Measurements from ENCODE around the gene CFDP1. TPM values are rescaled to one million over a fixed set of nuclear protein-coding genes. Genes with fewer than 3 reads are reported as not detected.

CFDP1 gene
- total RNA-seq, 1 donor from 2014 or later: 35.4 TPM

DNA sequence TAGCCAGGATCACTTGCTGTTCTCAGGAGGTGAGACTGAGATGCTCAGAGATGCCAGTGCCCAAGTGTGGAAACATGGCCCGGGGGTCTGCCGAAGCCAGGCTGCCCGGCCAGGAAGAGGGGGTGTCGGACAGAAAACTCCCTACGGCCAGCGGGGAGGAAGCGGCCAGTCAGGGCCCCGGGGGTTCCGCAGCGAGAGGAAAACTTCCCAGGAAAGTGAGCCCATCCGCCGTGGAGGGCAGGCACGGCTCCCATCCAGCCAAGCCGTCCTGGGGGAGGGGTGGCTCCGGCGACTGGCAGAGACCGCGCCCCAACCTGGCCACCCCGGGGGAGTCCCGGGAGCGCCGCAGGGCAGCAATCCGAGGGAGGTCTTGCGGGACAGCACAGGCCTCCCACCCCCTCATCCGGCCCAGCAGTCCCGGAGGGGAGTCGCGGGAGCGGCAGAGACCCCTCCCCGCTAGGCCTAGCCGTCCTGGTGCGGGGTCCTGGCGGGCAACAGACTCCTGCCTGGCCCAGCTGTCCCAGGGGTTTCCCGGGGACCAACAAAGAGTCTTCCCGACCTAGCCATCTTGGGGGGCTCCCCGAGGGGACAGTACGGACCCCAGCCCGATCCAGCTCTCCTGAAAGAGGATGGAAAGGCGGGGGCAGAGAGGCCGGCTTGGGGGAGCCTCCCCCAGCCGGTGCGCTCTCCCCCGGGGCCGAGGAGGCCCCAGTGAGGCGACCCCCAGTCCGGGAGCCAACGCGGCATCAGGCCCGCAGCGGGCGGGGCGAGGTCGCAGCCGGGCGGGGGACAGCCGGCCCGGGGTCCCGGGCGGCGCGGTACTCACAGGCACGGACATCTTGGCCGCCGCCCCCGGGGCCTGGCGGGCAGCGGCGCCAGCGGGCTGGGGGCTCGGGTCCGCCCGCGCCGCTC is 168.0 kb downstream of the CFDP1 start:
- Mint-ChIP-seq H3K27ac (no peak overlapping the region), H3K4me3 (no peak overlapping the region), H3K4me1 (ENCODE audit: low read depth) (no peaks in the 10 kb centered on the region), H3K36me3 (ENCODE audit: low read depth) (no peaks in the 10 kb centered on the region), H3K27me3 (ENCODE audit: insufficient read depth) (peaks cover 34% of the 10 kb centered on the region), H3K9me3 (no peaks in the 10 kb centered on the region)
- intact Hi-C loops (cut with micrococcal nuclease): no loop called here
- no peak for DNase-seq (ENCODE audit: low spot score)

DNA sequence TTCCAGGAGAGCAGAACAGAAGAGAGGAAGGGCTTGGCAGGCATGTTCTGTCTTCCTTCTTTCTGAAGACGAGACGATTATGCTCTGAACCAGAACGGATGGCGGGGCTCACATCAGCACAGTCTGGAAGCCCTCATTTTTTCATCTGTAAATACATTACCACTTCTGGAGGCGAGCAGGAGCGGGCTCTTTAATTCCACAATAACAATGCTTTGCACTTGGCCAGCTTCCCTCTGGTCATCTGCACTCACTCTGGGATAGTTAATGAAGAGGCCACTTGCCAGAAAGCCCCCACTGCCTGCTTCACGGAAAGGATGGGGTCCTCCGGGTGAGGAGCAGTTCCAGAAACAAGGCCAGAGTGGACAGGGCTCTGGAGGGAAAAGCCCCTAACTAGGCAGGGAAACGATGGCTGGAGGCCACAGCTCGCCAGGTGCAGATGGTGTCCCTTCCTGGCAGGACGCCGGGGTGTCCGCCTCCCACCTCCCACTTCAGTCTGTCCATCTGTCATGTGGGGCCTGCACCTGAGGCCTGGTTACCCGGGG is 168.8 kb downstream of the CFDP1 start:
- intact Hi-C loops (cut with micrococcal nuclease): no loop called here
- Mint-ChIP-seq H3K4me1 (ENCODE audit: low read depth) (no peaks in the 10 kb centered on the region), H3K9me3 (no peaks in the 10 kb centered on the region), H3K4me3 (peak overlapping the region; percentile 1), H3K27me3 (ENCODE audit: insufficient read depth) (peaks cover 36% of the 10 kb centered on the region), H3K36me3 (ENCODE audit: low read depth) (no peaks in the 10 kb centered on the region), H3K27ac (no peak overlapping the region)
- no peak for DNase-seq (ENCODE audit: low spot score)

DNA sequence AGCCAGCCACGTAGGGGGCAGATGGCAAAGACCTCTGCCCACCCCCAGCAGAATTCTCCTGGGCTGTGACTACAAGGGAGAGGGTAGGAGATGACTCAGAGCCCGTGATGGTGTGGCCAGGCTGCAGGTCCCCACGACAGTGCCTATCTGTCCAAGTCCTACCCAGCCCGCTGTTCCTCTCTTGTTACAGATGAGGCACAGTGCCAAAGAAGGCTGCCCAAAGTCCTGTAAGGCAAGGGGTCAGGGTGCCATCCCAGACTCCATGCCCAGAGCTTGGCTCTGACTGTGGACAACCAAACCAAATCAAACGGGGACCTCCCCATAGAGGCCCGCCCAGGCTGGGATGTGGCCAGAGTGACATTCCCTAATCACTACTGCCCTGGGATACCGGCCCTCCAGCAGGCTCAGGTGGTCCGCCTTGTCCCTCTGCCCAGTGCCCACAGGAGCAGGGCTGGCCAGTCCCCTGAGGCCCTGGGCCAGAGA is 169.3 kb downstream of the CFDP1 start:
- intact Hi-C loops (cut with micrococcal nuclease): no loop called here
- no peak for DNase-seq (ENCODE audit: low spot score)
- Mint-ChIP-seq H3K9me3 (no peaks in the 10 kb centered on the region), H3K4me1 (ENCODE audit: low read depth) (no peaks in the 10 kb centered on the region), H3K27ac (no peak overlapping the region), H3K4me3 (peak overlapping the region; percentile 1), H3K36me3 (ENCODE audit: low read depth) (no peaks in the 10 kb centered on the region), H3K27me3 (ENCODE audit: insufficient read depth) (peaks cover 34% of the 10 kb centered on the region)

DNA sequence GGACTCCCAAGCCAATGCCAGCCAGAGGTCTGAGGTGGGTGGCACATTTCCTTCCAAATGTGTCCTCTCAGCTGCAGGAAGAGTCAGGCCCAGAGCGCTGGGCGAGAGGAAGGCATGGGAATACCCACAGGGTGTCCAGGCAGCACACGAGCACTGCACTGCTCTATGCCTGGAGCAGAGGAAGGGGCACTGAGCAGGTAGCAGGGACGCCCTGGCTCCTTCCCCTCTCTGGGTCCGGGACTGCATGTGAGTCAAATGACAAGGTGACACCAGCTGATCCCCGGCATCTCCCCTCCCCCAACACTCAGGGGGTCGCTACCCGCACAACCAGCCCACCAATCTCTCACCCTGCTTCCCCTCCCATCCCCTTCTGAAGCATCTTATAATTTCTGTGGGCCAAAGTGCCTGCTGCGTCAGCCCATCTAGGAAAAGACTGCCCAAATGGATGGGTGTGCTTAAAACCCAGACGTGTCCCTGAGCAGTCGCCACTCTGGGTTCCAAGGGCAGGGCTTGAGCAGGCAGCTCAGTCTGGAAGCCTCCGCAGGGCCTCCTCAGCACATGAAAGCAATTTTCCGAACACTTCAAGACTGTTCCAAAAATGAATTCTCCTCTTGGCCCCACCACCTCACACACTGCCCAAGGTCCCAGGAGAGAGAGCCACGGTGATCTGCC is 169.9 kb downstream of the CFDP1 start:
- Mint-ChIP-seq H3K4me3 (no peak overlapping the region), H3K9me3 (no peaks in the 10 kb centered on the region), H3K4me1 (ENCODE audit: low read depth) (no peaks in the 10 kb centered on the region), H3K27me3 (ENCODE audit: insufficient read depth) (peaks cover 34% of the 10 kb centered on the region), H3K36me3 (ENCODE audit: low read depth) (no peaks in the 10 kb centered on the region), H3K27ac (no peak overlapping the region)
- intact Hi-C loops (cut with micrococcal nuclease): no loop called here
- DNase-seq (ENCODE audit: low spot score): no peak

DNA sequence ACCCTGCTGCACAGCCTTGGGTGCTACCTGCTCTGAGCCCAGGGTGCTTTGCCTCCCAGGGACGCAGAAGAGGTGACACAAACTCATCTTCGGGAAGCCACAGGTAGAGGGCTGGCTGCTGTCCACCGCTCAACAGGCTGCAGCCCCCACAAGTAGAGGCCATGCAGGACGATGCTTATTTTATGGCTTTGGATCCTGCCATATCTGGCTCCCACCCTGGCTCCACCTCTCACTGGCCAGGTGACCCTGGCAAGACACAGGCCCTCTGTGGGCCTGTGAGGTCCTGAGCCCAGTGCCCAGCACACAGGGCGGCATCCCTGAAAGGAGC is 170.5 kb downstream of the CFDP1 start:
- H3K9me3 Mint-ChIP-seq: no peaks in the 10 kb centered on the region
- no peak for DNase-seq (ENCODE audit: low spot score)
- peaks cover 34% of the 10 kb centered on the region for H3K27me3 Mint-ChIP-seq (ENCODE audit: insufficient read depth)
- no peak overlapping the region for H3K27ac Mint-ChIP-seq
- no peaks in the 10 kb centered on the region for H3K36me3 Mint-ChIP-seq (ENCODE audit: low read depth)
- intact Hi-C loops (cut with micrococcal nuclease): no loop called here
- no peaks in the 10 kb centered on the region for H3K4me1 Mint-ChIP-seq (ENCODE audit: low read depth)
- no peak overlapping the region for H3K4me3 Mint-ChIP-seq

DNA sequence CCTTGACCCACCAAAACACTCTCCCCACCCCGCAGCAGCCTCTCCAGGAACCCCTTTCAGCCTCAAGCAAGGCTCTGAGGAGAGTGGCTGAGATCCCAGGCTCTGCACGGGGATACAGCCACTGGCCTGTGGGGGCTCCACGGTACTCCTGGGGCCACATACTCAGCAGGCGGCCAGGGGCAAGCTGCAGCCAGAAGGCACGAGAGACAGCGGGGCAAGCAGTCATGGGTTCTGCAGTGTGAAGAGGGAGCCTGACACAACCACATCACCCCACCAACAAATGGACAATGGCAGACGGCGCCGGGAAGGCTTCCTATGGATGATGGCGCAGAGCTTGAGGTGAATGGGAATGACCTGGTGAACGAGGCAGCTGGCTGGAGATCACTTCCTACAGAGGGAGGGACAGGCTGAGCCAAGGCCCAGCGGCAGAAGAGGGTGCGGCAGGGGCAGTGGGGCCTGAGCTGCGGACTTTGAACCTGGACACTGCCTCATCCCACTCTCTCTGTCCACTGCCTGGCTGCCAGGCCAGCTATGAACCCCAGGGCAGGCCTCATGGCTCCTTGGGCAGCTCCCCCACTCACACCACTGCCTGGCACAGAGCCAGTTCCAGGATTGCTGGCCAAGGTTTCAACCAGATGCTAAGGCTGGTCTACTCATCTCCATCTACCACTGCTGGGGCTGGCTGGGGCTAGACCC is 171.1 kb downstream of the CFDP1 start:
- H3K9me3 Mint-ChIP-seq: no peaks in the 10 kb centered on the region
- DNase-seq (ENCODE audit: low spot score): no peak
- intact Hi-C loops (cut with micrococcal nuclease): no loop called here
- H3K27me3 Mint-ChIP-seq (ENCODE audit: insufficient read depth): peaks cover 34% of the 10 kb centered on the region
- H3K4me3 Mint-ChIP-seq: no peak overlapping the region
- no peaks in the 10 kb centered on the region for H3K36me3 Mint-ChIP-seq (ENCODE audit: low read depth)
- H3K4me1 Mint-ChIP-seq (ENCODE audit: low read depth): no peaks in the 10 kb centered on the region
- H3K27ac Mint-ChIP-seq: no peak overlapping the region

DNA sequence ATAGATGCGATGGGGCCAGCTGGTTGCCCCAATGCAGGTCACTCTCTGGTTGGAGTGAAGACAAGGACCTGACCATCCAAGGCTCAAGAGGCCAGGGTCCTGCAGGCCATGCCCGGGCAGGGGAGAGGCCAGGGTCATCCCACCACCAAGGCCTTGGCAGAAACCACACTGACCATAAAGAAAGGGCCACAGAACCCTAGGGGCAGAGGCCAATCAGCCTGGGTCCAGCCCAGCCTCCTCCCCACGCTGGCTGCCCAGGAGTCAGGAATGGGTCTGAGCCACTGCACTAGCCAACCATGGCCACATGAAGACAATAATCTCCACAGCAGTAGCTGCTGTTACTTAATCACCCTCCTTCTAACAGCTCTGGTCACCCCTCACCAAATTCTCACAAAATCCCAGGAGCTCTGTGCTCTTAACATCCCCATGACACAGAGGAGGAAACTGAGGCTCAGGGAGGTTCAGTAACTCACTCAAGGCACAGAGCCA is 171.7 kb downstream of the CFDP1 start:
- Mint-ChIP-seq H3K36me3 (ENCODE audit: low read depth) (no peaks in the 10 kb centered on the region), H3K27ac (no peak overlapping the region), H3K4me1 (ENCODE audit: low read depth) (no peaks in the 10 kb centered on the region), H3K4me3 (no peak overlapping the region), H3K27me3 (ENCODE audit: insufficient read depth) (peaks cover 32% of the 10 kb centered on the region), H3K9me3 (no peaks in the 10 kb centered on the region)
- DNase-seq (ENCODE audit: low spot score): no peak
- intact Hi-C loops (cut with micrococcal nuclease): no loop called here

DNA sequence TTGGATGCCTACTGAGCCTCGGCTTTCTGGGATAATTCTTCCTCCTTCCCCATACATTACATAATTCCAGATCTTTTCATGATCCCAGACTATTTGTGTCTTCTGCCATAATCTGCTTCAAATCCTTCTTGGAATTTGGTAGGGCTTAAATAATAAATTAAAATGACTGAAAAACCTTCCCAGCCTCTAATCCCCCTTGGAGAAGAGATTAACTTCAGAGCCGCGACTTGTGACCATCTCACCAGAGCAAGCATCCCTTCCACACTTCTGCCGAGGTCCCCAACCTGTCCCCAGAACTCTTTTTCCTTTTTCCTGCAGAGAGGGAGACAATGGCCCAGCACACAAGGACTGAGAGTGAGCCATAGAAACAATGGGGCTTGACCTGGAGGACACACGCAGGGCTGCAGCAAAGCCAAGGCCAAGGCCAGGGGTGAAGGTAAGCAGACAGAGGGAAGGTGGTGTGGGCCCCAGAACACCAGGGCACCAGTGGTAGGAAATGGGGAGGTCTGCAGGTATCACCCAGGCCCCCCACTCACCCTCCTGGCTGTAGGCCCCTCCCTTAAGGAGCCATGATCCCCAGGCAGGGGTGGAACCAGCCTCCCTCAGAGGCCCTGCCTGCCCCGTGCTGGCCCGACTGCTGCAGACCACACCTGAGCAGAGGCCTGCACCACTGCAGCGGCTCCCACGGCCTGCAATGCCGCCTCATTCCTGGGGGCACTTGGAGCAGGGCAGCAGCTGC is 172.3 kb downstream of the CFDP1 start:
- Mint-ChIP-seq H3K36me3 (ENCODE audit: low read depth) (no peaks in the 10 kb centered on the region), H3K27me3 (ENCODE audit: insufficient read depth) (peaks cover 28% of the 10 kb centered on the region), H3K4me1 (ENCODE audit: low read depth) (no peaks in the 10 kb centered on the region), H3K4me3 (no peak overlapping the region), H3K27ac (no peak overlapping the region), H3K9me3 (no peaks in the 10 kb centered on the region)
- intact Hi-C loops (cut with micrococcal nuclease): no loop called here
- DNase-seq (ENCODE audit: low spot score): no peak

DNA sequence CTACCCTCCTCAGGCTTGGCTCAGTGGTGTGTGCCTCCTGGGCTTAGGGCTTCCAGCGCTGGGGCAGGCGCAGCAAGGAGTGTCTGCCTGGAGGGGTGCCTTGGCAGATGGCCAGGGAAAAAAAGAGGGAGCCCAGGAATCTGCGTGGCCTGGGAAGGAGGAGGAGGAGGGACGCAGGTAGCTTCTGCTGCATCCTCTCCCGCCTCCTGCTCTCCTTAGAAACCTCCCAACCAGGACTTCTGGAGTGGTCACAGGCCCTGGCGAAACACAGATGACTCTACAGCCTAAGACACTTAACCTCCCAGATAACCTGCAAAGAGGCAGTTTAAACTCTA is 174.5 kb downstream of the CFDP1 start:
- Mint-ChIP-seq H3K4me3 (no peak overlapping the region), H3K4me1 (ENCODE audit: low read depth) (no peaks in the 10 kb centered on the region), H3K9me3 (no peaks in the 10 kb centered on the region), H3K27me3 (ENCODE audit: insufficient read depth) (peaks cover 20% of the 10 kb centered on the region), H3K36me3 (ENCODE audit: low read depth) (no peaks in the 10 kb centered on the region), H3K27ac (no peak overlapping the region)
- DNase-seq (ENCODE audit: low spot score): no peak
- intact Hi-C loops (cut with micrococcal nuclease): no loop called here

DNA sequence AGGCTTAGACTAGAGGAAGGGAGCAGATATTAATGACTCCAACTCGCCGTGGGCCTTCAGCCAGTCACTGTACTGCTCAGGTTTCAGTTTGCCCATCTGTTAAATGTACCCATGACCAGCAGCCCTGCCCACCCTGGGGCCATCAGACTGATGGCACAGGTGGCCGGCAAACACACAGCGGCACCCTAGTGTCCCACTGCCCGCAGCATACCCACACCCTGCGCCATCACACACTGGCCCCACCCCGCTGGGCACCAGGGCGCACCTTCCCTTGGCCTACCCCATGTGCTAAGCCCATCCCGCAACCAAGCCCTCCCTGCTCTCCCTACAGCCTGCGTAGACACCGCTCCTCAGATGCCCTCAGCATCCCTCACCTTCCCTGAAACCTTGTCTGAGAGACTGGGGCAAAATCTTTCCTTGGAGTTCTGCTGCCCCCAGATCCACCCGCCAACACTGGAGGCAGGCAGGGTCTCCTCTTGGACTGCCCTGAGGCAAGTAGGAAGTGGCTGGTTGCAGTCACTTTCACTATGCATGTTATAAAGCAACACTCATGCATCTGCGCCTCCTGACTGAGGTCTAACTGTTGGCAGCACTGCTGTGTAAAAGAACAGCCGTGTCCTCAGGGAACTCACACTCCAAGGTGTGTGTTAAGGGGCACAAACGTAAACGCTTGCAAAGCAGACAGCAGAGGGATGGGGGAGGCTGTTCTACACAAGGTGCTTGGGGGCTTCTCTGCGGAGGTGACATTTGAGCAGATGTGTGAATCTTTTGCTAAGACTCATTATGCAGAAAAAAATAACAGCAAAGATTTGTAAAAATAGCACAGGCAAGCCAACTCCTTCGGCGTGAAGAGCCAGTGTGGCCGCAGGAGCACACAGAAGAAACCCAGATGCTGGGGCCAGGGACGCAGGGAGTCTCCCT is 175.2 kb downstream of the CFDP1 start:
- Mint-ChIP-seq H3K27ac (no peak overlapping the region), H3K36me3 (ENCODE audit: low read depth) (no peaks in the 10 kb centered on the region), H3K4me3 (no peak overlapping the region), H3K4me1 (ENCODE audit: low read depth) (no peaks in the 10 kb centered on the region), H3K9me3 (no peaks in the 10 kb centered on the region), H3K27me3 (ENCODE audit: insufficient read depth) (peaks cover 15% of the 10 kb centered on the region)
- intact Hi-C loops (cut with micrococcal nuclease): no loop called here
- no peak for DNase-seq (ENCODE audit: low spot score)

DNA sequence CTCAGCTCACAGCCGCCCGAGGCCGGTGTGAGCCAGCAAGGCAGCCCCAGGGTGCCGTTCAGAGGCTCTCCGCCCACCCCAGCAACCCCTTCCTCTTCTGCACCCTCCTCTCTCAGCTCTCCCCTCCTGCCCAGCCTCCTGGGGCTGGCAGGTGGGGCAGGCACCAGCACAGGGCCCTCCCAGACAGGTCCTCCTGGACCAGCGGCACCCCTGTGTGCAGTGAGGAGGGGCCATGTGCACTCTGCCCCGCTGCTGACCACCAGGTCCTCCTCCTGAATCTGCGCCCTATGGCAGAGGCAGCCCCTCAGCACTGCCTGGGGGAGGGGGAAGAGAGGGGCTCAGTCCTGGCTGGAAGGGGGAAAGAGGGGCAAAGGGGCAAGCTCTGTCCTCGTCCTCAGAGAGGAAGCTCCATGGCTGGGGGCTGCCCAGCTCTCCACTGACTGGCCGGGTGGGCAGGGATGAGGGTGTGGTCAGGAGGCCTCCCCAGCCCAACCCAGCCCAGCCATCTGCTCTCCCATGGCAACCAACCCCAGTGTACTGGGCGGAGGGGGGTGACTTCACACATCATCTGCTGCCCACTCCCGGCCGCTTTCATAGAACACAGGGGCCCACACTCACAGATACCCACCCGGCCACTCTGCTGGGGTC is 176.5 kb downstream of the CFDP1 start:
- no peak overlapping the region for H3K4me3 Mint-ChIP-seq
- DNase-seq (ENCODE audit: low spot score): no peak
- no peaks in the 10 kb centered on the region for H3K4me1 Mint-ChIP-seq (ENCODE audit: low read depth)
- no peaks in the 10 kb centered on the region for H3K9me3 Mint-ChIP-seq
- H3K27ac Mint-ChIP-seq: no peak overlapping the region
- H3K36me3 Mint-ChIP-seq (ENCODE audit: low read depth): no peaks in the 10 kb centered on the region
- intact Hi-C loops (cut with micrococcal nuclease): no loop called here
- H3K27me3 Mint-ChIP-seq (ENCODE audit: insufficient read depth): peaks cover 20% of the 10 kb centered on the region

All from activated T-helper 1 cell treated with anti-CD3 and anti-CD28 coated beads, Interleukin-12 subunit alpha, Interleukin-12 subunit beta, Interleukin-2, Interleukin-4 antibody, amounts not matched to agents 30 ng/mL and 10 ng/mL and 1 ng/mL, durations not matched to agents 14 hours and 24 hours and 36 hours (primary cell).